Naive thymus-derived CD4-positive, alpha-beta T cell (primary cell): ENCODE measurements around the gene SUGCT. TPM values are rescaled to one million over a fixed set of nuclear protein-coding genes. Genes with fewer than 3 reads are reported as not detected.

Source experiments
- ATAC-seq: fragments of 150-1000 bp; cut with Tn5 transposase; 2 replicates; pipeline ENCODE4 v1.10.0; 2021; ENCODE audit warnings: mild to moderate bottlenecking, moderate library complexity
- CTCF ChIA-PET: fragments of 350-600 bp; sonication (Branson Sonifier 250); formaldehyde crosslinking; loops from one replicate; lab custom pipeline; 2021; ENCODE audit warnings: antibody characterized with exemption; lab: Charles Lee
- POLR2A ChIA-PET: fragments of 350-600 bp; sonication (Branson Sonifier 250); formaldehyde crosslinking; loops from one replicate; lab custom pipeline; 2021; ENCODE audit warnings: antibody characterized with exemption, inconsistent platforms; lab: Charles Lee
- DNase-seq, 9 donors: peaks; one replicate each; pipeline versions ENCODE4 v3.0.0 to v3.0.0-alpha.2; 2020 to 2022; ENCODE audit warnings: mixed read lengths in 1 of 9
- H3K27ac ChIP-seq: one replicate; pipeline ENCODE4 v1.7.0; 2013; ENCODE audit warnings: mild to moderate bottlenecking, low read depth, low read length, moderate library complexity
- H3K27me3 ChIP-seq, 2 donors: one replicate each; pipeline ENCODE4 v1.7.0; 2013; ENCODE audit warnings: low read length in 2 of 2, mild to moderate bottlenecking in 2 of 2, moderate library complexity in 2 of 2; ENCODE audit not compliant: control insufficient read depth in 2 of 2, insufficient read depth in 2 of 2
- H3K36me3 ChIP-seq, 3 experiments: 1 replicate in 2 of 3; 2 replicates in 1 of 3; pipeline ENCODE4 v1.7.0; 2013; ENCODE audit warnings: low read length in 3 of 3, mild to moderate bottlenecking in 3 of 3, moderate library complexity in 1 of 3; ENCODE audit not compliant: insufficient read depth in 3 of 3, control insufficient read depth in 2 of 3
- H3K4me1 ChIP-seq, 2 donors: one replicate each; pipeline ENCODE4 v1.7.0; 2013; ENCODE audit warnings: low read length in 2 of 2, mild to moderate bottlenecking in 2 of 2, moderate library complexity in 1 of 2; ENCODE audit not compliant: control insufficient read depth in 2 of 2, insufficient read depth in 2 of 2
- H3K4me3 ChIP-seq: 2 replicates; pipeline ENCODE4 v1.7.0; 2013; ENCODE audit warnings: mild to moderate bottlenecking, low read length
- H3K9me3 ChIP-seq, 3 experiments: 1 replicate in 2 of 3; 2 replicates in 1 of 3; pipeline ENCODE4 v1.7.0; 2013; ENCODE audit warnings: low read length in 3 of 3; ENCODE audit not compliant: control insufficient read depth in 2 of 3
- H3K27ac Mint-ChIP-seq, 9 donors: one replicate each; pipeline ENCODE4 v1.8.0; 2020 to 2022; ENCODE audit warnings: mixed read lengths in 9 of 9, mild to moderate bottlenecking in 8 of 9, moderate library complexity in 5 of 9, inconsistent platforms in 2 of 9
- H3K27me3 Mint-ChIP-seq, 5 donors: one replicate each; pipeline ENCODE4 v1.8.0; 2021 to 2022; ENCODE audit warnings: mixed read lengths in 5 of 5, mild to moderate bottlenecking in 1 of 5
- H3K36me3 Mint-ChIP-seq, 5 donors: one replicate each; pipeline ENCODE4 v1.8.0; 2020 to 2022; ENCODE audit warnings: mixed read lengths in 5 of 5, mild to moderate bottlenecking in 3 of 5, inconsistent platforms in 1 of 5
- H3K4me1 Mint-ChIP-seq, 7 donors: one replicate each; pipeline ENCODE4 v1.8.0; 2020 to 2022; ENCODE audit warnings: mixed read lengths in 7 of 7, mild to moderate bottlenecking in 3 of 7, inconsistent platforms in 1 of 7
- H3K4me3 Mint-ChIP-seq, 10 donors: one replicate each; pipeline ENCODE4 v1.8.0; 2020 to 2022; ENCODE audit warnings: mild to moderate bottlenecking in 10 of 10, mixed read lengths in 10 of 10, moderate library complexity in 6 of 10, inconsistent platforms in 2 of 10
- H3K9me3 Mint-ChIP-seq, 11 donors: one replicate each; pipeline ENCODE4 v1.8.0; 2020 to 2022; ENCODE audit warnings: mixed read lengths in 11 of 11, mild to moderate bottlenecking in 4 of 11, inconsistent platforms in 1 of 11, moderate library complexity in 1 of 11
- intact Hi-C, 2 donors: fragments of 100-400 bp; cut with micrococcal nuclease; formaldehyde crosslinking; loops; one replicate each; pipeline ENCODE4 v1.15.1; 2023
- polyA plus RNA-seq, 2 donors: library from polyadenylated mRNA; unstranded; fragments of 300-500 nt; fragmentation: Illumina TruSeq; gene quantifications; one replicate each; pipeline ENCODE4 v1.2.3, GENCODE V29; 2021
- total RNA-seq, 6 experiments: library from RNA in 5 of 6; stranded (reverse) in 5 of 6; gene quantifications; 1 replicate in 5 of 6; 2 replicates in 1 of 6; pipeline ENCODE4 v1.2.3 and lab custom pipeline; 2021 to 2026

Gene SUGCT
- total and polyA plus RNA-seq, 7 experiments from 2014 or later, result 0.95 to 2.7 (median 2.2) TPM; not detected in 1

DNA sequence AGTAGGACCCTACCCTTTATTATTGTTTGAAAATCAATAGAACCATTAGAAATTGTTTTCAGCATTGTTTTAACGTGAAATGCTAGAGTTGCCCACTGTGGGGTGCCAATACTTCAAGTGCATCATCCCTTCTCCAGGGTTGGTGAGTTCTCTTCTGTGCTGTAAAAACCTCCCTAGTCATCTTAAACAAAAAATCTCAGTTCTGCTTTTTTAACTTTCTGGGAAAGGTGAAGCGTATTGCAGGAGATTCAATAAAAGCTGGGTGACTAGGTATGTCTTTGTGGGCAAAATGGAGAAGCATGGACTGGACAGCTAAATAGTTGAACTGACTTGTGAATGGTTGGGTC, 699.1 kb downstream of the SUGCT start:
- H3K4me3 ChIP-seq, result no peak overlapping the region
- no peaks in the 10 kb centered on the region for H3K4me1 Mint-ChIP-seq
- peaks cover 0 to 12% (median 0%) of the 10 kb centered on the region in 11 donors for H3K9me3 Mint-ChIP-seq

DNA sequence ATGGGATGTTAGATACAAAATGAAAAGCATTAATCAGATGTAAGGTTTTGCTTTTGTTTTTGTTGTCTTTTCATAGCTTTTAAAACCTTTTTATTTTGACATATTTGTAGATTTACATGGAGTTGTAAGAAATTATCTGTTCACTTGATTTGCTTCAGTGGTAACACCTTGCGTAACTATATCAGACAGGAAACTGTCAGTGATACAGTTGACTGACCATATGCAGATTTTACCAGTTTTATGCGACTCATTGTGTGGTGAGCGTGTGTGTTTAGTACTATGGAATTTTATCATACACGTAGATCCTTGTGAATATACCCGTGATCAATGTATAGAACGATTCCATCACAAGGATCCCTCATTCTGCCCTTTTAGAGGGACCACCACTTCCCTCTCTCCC, 701.4 kb downstream of the SUGCT start:
- Histone ChIP-seq H3K4me3 (no peak overlapping the region), H3K27me3 (no peaks in the 10 kb centered on the region), H3K9me3 (no peaks in the 10 kb centered on the region), H3K36me3 (no peaks in the 10 kb centered on the region), H3K4me1 (no peaks in the 10 kb centered on the region), H3K27ac (no peak overlapping the region)
- no peaks in the 10 kb centered on the region for H3K4me1 Mint-ChIP-seq
- peaks cover 0 to 25% (median 3%) of the 10 kb centered on the region in 11 donors for H3K9me3 Mint-ChIP-seq
- DNase-seq, result no peak
- peaks cover 0 to 9% (median 0%) of the 10 kb centered on the region in 5 donors for H3K36me3 Mint-ChIP-seq
- ATAC-seq, result no peak
- ChIA-PET POLR2A (no interaction called here), CTCF (no interaction called here)
- H3K4me3 Mint-ChIP-seq, result no peak overlapping the region
- intact Hi-C loops, result no loop called here
- H3K27ac Mint-ChIP-seq, result no peak overlapping the region
- no peaks in the 10 kb centered on the region for H3K27me3 Mint-ChIP-seq

More for the DNA sequence above, 699.1 kb downstream of the SUGCT start:
- Histone ChIP-seq H3K27me3 (no peaks in the 10 kb centered on the region), H3K4me1 (no peaks in the 10 kb centered on the region), H3K9me3 (no peaks in the 10 kb centered on the region), H3K27ac (no peak overlapping the region), H3K36me3 (no peaks in the 10 kb centered on the region)
- no peaks in the 10 kb centered on the region for H3K27me3 Mint-ChIP-seq
- no peak overlapping the region for H3K4me3 Mint-ChIP-seq
- no peak for DNase-seq
- POLR2A ChIA-PET, result no interaction called here
- H3K36me3 Mint-ChIP-seq, result no peaks in the 10 kb centered on the region
- ATAC-seq, result no peak
- CTCF ChIA-PET, result no interaction called here
- intact Hi-C loops, result no loop called here
- H3K27ac Mint-ChIP-seq, result no peak overlapping the region

DNA sequence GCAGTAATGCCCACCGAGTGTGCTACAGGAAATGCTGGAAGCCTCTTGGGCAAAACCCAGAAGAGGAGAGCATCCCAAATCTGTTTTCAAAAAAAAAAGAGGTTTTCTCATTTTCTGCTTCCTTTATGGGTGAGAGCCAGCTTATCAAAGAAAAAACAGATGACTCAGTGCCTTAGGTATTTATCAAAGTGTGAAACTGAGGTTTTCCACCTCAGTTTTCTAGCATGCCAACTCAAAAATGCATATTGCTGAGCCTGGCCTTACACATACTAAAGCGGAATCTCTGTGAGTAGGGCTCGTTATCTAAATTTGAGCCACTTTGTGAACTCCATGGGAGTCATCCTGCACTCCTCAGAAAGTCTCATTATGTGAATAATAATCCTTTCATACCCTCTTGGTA, 705.1 kb downstream of the SUGCT start:
- Mint-ChIP-seq H3K9me3 (peaks cover 0 to 27% (median 4%) of the 10 kb centered on the region in 11 donors), H3K4me3 (no peak overlapping the region), H3K27ac (no peak overlapping the region), H3K4me1 (no peaks in the 10 kb centered on the region), H3K27me3 (no peaks in the 10 kb centered on the region), H3K36me3 (peaks cover 0 to 9% (median 0%) of the 10 kb centered on the region in 5 donors)
- Histone ChIP-seq H3K27ac (no peak overlapping the region), H3K9me3 (no peaks in the 10 kb centered on the region), H3K27me3 (no peaks in the 10 kb centered on the region), H3K36me3 (no peaks in the 10 kb centered on the region), H3K4me3 (no peak overlapping the region), H3K4me1 (no peaks in the 10 kb centered on the region)
- intact Hi-C loops, result no loop called here
- ATAC-seq (no peak), DNase-seq (no peak)
- ChIA-PET POLR2A (no interaction called here), CTCF (no interaction called here)

DNA sequence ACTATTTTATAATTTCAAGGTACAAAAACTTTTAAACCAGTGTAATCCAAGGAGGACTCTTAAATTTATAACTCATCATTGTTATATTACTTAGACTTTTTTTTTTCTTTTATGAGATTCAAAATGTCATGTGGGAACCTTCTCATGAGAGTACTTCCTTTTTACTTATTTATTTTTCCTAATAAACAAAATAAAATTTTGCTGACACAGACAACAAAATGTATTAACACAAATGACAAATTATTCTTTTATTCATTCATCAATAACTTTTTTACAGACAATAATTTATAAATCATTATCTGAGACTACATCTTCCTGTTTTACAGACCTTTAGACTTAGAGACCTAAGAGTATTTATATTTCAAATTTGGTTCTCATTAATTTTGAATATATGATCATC, 706.2 kb downstream of the SUGCT start:
- Histone ChIP-seq H3K9me3 (no peaks in the 10 kb centered on the region), H3K27ac (no peak overlapping the region), H3K4me3 (no peak overlapping the region), H3K36me3 (no peaks in the 10 kb centered on the region), H3K4me1 (no peaks in the 10 kb centered on the region), H3K27me3 (no peaks in the 10 kb centered on the region)
- ATAC-seq, result no peak
- Mint-ChIP-seq H3K36me3 (peaks cover 0 to 9% (median 0%) of the 10 kb centered on the region in 5 donors), H3K4me3 (no peak overlapping the region), H3K4me1 (no peaks in the 10 kb centered on the region), H3K27me3 (no peaks in the 10 kb centered on the region), H3K27ac (no peak overlapping the region), H3K9me3 (peaks cover 0 to 33% (median 4%) of the 10 kb centered on the region in 11 donors)
- CTCF ChIA-PET, result no interaction called here
- POLR2A ChIA-PET, result no interaction called here
- DNase-seq, result no peak
- intact Hi-C loops, result no loop called here

DNA sequence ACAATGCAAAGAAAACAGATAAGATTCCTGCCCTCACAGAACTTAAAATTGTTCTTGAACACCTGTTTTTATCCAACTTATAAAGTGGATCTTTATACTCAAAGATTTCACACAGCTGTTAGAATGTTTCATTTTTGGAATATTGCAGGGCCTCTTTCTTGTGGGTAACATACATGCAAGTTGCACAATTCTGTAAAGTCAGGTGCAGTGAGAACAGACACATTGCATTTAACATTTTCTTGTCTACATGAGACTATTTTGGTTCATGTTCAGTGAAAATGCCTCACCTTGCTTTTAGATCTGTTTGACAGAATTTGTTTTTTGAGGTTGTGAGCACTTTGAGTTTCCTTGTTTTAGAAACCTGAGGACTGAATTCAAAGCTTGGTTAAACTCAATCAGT, 707.8 kb downstream of the SUGCT start:
- ATAC-seq, result no peak
- peaks cover 0 to 33% (median 4%) of the 10 kb centered on the region in 11 donors for H3K9me3 Mint-ChIP-seq
- Histone ChIP-seq H3K4me1 (no peaks in the 10 kb centered on the region), H3K9me3 (no peaks in the 10 kb centered on the region), H3K36me3 (no peaks in the 10 kb centered on the region), H3K27ac (no peak overlapping the region), H3K4me3 (no peak overlapping the region), H3K27me3 (no peaks in the 10 kb centered on the region)
- H3K36me3 Mint-ChIP-seq, result peaks cover 0 to 9% (median 0%) of the 10 kb centered on the region in 5 donors
- ChIA-PET POLR2A (no interaction called here), CTCF (no interaction called here)
- no peaks in the 10 kb centered on the region for H3K4me1 Mint-ChIP-seq
- no peak for DNase-seq
- no peak overlapping the region for H3K4me3 Mint-ChIP-seq
- no peak overlapping the region for H3K27ac Mint-ChIP-seq
- H3K27me3 Mint-ChIP-seq, result no peaks in the 10 kb centered on the region
- intact Hi-C loops, result no loop called here

DNA sequence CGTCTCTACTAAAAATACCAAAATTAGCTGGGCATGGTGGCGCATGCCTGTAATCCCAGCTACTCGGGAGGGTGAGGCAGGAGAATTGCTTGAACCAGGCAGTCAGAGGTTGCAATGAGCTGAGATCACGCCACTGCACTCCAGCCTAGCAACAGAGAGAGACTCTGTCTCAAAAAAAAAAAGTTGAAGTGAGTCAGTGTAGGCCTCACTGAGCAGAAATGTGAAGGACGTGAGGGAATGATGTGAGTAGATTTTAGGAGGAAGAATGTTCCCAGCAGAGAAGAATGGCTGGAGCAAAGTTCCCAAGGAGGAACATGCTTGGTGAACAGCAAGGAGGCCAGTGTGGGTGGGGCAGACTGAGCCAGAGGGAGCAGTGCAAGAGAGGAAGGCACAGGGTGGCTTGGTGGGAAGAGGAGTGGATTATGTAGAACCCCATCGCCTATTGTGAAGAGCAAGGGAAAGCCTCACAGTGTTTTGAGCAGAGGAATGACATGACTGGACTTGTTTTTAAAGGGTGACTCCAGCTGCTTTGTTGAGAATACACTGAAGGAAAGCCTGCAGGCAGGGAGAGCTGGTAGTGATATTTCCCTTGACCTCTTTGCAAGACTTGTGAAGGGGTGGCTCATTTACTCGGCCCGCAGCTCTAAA, 708.7 kb downstream of the SUGCT start:
- DNase-seq (no peak), ATAC-seq (no peak)
- Mint-ChIP-seq H3K4me1 (no peaks in the 10 kb centered on the region), H3K4me3 (no peak overlapping the region), H3K27me3 (no peaks in the 10 kb centered on the region), H3K9me3 (peaks cover 0 to 25% (median 6%) of the 10 kb centered on the region in 11 donors), H3K36me3 (peaks cover 0 to 9% (median 0%) of the 10 kb centered on the region in 5 donors), H3K27ac (no peak overlapping the region)
- H3K27ac ChIP-seq, result no peak overlapping the region
- ChIA-PET CTCF (no interaction called here), POLR2A (no interaction called here)
- no peaks in the 10 kb centered on the region for H3K36me3 ChIP-seq
- no peaks in the 10 kb centered on the region for H3K27me3 ChIP-seq
- H3K4me3 ChIP-seq, result no peak overlapping the region
- intact Hi-C loops, result no loop called here
- no peaks in the 10 kb centered on the region for H3K9me3 ChIP-seq
- H3K4me1 ChIP-seq, result no peaks in the 10 kb centered on the region

DNA sequence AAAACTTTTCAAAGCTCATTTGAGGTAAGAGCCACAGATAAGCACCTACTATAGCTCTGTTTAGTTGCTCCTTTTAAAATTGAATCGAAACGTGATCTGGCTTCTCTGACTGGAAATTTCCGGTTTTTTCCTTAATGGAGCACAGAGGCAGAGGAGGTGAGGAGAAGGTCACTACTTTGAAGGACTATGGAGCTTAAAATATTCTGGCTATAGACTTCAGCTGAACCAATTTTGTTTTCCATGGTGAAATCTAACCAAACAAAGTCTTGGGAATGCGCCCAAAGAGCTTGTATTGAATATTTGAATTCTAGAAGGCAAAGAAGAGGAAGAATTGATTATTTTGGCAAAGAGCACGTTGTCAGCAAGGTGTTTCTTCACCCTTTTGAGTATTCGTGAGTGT, 711.1 kb downstream of the SUGCT start:
- no peak overlapping the region for H3K4me3 ChIP-seq
- intact Hi-C loops, result loop anchor here in 1 of 2 donors (1.0 kb wide), 1 partner anchor 12 kb away; no protein-coding TSS in a partner anchor
- Mint-ChIP-seq H3K4me3 (no peak overlapping the region), H3K27me3 (no peaks in the 10 kb centered on the region), H3K27ac (no peak overlapping the region), H3K9me3 (peaks cover 0 to 10% (median 4%) of the 10 kb centered on the region in 11 donors), H3K36me3 (no peaks in the 10 kb centered on the region), H3K4me1 (no peaks in the 10 kb centered on the region)
- H3K4me1 ChIP-seq, result no peaks in the 10 kb centered on the region
- H3K27ac ChIP-seq, result no peak overlapping the region
- ATAC-seq (no peak), DNase-seq (no peak)
- H3K9me3 ChIP-seq, result no peaks in the 10 kb centered on the region
- CTCF ChIA-PET, result no interaction called here
- POLR2A ChIA-PET, result no interaction called here
- H3K36me3 ChIP-seq, result no peaks in the 10 kb centered on the region
- H3K27me3 ChIP-seq, result no peaks in the 10 kb centered on the region
